WTC11 (cell line): Measurements from ENCODE around the gene CREB1.

Experiments
- TEAD1 ChIP-seq: sonication (generic); formaldehyde crosslinking; IDR thresholded peaks from 2 replicates; pipeline ENCODE4 v1.8.0; 2022; ENCODE audit warnings: mild to moderate bottlenecking, missing genetic modification reagents
- TEAD4 ChIP-seq: sonication (generic); formaldehyde crosslinking; IDR thresholded peaks from 2 replicates; pipeline ENCODE4 v1.8.0; 2022; ENCODE audit warnings: mild to moderate bottlenecking, missing genetic modification reagents
- TF ChIP-seq, protein P1 (sequence below): fragments of 200-600 bp; IDR thresholded peaks from 2 replicates; pipeline ENCODE4 v1.8.0; 2022; ENCODE audit warnings: antibody characterized with exemption
- TF ChIP-seq, protein P2 (sequence below): sonication (generic); formaldehyde crosslinking; IDR thresholded peaks from 2 replicates; pipeline ENCODE4 v1.8.1; 2023; ENCODE audit warnings: mild to moderate bottlenecking, missing genetic modification reagents, moderate library complexity
- TF ChIP-seq, protein P3 (sequence below): sonication (generic); formaldehyde crosslinking; conservative IDR thresholded peaks from 2 replicates; pipeline ENCODE4 v1.8.1; 2022; ENCODE audit warnings: mild to moderate bottlenecking, missing genetic modification reagents
- TF ChIP-seq, protein P4 (sequence below): sonication (generic); formaldehyde crosslinking; IDR thresholded peaks from 2 replicates; pipeline ENCODE4 v1.8.1; 2022; ENCODE audit warnings: mild to moderate bottlenecking, moderate library complexity, missing genetic modification reagents
- TF ChIP-seq, protein P5 (sequence below): fragments of 250-450 bp; sonication (Bioruptor Pico); IDR thresholded peaks from 2 replicates; pipeline ENCODE4 v2.1.2; 2022; ENCODE audit warnings: mild to moderate bottlenecking, moderate library complexity

DNA sequence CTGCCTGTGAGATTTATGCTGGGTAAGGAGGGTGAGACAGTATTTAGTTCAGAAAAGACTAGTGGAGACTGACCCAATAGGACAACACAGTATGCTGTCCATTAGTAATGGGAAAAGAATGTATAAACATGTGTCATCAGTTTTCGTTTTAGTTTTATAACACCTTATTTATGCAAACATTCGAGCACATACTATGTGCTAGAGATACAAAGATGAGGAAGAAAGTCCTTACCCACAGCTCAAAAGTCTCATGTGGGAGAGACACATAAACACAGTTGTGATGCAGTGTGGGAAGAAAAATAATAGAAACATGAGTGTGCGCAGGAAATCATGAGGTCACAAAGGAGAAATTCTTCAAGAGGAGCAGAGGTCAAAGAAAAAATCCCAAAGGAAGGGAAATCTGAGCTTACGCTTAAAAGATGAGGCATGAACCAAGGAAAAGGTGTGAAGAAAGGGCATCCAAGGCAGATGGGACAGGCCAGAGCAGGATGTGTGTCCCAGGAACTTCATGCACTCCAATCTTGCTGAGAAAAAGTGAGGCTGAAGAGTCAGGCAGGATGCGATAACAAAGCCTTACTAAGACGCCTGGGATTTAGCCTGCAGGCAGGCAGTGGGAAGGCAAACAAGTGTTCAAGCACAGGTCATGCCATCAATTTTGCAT is 87.4 kb downstream of the CREB1 start:
- TF ChIP-seq, protein P1, sequence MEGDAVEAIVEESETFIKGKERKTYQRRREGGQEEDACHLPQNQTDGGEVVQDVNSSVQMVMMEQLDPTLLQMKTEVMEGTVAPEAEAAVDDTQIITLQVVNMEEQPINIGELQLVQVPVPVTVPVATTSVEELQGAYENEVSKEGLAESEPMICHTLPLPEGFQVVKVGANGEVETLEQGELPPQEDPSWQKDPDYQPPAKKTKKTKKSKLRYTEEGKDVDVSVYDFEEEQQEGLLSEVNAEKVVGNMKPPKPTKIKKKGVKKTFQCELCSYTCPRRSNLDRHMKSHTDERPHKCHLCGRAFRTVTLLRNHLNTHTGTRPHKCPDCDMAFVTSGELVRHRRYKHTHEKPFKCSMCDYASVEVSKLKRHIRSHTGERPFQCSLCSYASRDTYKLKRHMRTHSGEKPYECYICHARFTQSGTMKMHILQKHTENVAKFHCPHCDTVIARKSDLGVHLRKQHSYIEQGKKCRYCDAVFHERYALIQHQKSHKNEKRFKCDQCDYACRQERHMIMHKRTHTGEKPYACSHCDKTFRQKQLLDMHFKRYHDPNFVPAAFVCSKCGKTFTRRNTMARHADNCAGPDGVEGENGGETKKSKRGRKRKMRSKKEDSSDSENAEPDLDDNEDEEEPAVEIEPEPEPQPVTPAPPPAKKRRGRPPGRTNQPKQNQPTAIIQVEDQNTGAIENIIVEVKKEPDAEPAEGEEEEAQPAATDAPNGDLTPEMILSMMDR: no peak
- TF ChIP-seq, protein P2, sequence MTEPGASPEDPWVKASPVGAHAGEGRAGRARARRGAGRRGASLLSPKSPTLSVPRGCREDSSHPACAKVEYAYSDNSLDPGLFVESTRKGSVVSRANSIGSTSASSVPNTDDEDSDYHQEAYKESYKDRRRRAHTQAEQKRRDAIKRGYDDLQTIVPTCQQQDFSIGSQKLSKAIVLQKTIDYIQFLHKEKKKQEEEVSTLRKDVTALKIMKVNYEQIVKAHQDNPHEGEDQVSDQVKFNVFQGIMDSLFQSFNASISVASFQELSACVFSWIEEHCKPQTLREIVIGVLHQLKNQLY (CRISPR knock-in tag): no peak
- TF ChIP-seq TEAD4 (CRISPR knock-in tag) (no peak), TEAD1 (no peak)
- TF ChIP-seq, protein P3, sequence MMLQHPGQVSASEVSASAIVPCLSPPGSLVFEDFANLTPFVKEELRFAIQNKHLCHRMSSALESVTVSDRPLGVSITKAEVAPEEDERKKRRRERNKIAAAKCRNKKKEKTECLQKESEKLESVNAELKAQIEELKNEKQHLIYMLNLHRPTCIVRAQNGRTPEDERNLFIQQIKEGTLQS (CRISPR knock-in tag): no peak
- TF ChIP-seq, protein P4, sequence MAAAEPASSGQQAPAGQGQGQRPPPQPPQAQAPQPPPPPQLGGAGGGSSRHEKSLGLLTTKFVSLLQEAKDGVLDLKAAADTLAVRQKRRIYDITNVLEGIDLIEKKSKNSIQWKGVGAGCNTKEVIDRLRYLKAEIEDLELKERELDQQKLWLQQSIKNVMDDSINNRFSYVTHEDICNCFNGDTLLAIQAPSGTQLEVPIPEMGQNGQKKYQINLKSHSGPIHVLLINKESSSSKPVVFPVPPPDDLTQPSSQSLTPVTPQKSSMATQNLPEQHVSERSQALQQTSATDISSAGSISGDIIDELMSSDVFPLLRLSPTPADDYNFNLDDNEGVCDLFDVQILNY (CRISPR knock-in tag): no peak
- TF ChIP-seq, protein P5, sequence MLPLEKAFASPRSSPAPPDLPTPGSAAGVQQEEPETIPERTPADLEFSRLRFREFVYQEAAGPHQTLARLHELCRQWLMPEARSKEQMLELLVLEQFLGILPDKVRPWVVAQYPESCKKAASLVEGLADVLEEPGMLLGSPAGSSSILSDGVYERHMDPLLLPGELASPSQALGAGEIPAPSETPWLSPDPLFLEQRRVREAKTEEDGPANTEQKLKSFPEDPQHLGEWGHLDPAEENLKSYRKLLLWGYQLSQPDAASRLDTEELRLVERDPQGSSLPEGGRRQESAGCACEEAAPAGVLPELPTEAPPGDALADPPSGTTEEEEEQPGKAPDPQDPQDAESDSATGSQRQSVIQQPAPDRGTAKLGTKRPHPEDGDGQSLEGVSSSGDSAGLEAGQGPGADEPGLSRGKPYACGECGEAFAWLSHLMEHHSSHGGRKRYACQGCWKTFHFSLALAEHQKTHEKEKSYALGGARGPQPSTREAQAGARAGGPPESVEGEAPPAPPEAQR (CRISPR knock-in tag): no peak
